Ishikawa (cell line): Measurements from ENCODE around the gene ENOSF1.

ENCODE experiments used
- CEBPB ChIP-seq: IDR thresholded peaks from 2 replicates; pipeline ENCODE4 v1.6.1; 2012
- CREB1 ChIP-seq: IDR thresholded peaks from 2 replicates; pipeline ENCODE4 v1.6.1; 2012; ENCODE audit warnings: low read depth
- EGR1 ChIP-seq: IDR thresholded peaks from 2 replicates; pipeline ENCODE4 v1.6.1; 2012
- EP300 ChIP-seq: IDR thresholded peaks from 2 replicates; pipeline ENCODE4 v1.6.1; 2012; ENCODE audit warnings: borderline replicate concordance
- FOXM1 ChIP-seq: IDR thresholded peaks from 2 replicates; pipeline ENCODE4 v1.6.1; 2012; ENCODE audit warnings: low read depth, borderline replicate concordance
- MAX ChIP-seq: IDR thresholded peaks from 2 replicates; pipeline ENCODE4 v1.6.1; 2012
- NFIC ChIP-seq: IDR thresholded peaks from 2 replicates; pipeline ENCODE4 v1.6.1; 2012
- RAD21 ChIP-seq: IDR thresholded peaks from 2 replicates; pipeline ENCODE4 v1.6.1; 2012; ENCODE audit warnings: low read depth
- REST ChIP-seq: IDR thresholded peaks from 2 replicates; pipeline ENCODE4 v1.6.1; 2012; ENCODE audit warnings: low read depth, mild to moderate bottlenecking
- TAF1 ChIP-seq: IDR thresholded peaks from 2 replicates; pipeline ENCODE4 v1.6.1; 2012; ENCODE audit warnings: low read depth, mild to moderate bottlenecking
- TCF12 ChIP-seq: IDR thresholded peaks from 2 replicates; pipeline ENCODE4 v1.6.1; 2012; ENCODE audit warnings: low read depth
- TEAD4 ChIP-seq: IDR thresholded peaks from 2 replicates; pipeline ENCODE4 v1.6.1; 2012
- USF1 ChIP-seq: IDR thresholded peaks from 2 replicates; pipeline ENCODE4 v1.6.1; 2012
- YY1 ChIP-seq: IDR thresholded peaks from 2 replicates; pipeline ENCODE4 v1.6.1; 2012; ENCODE audit warnings: low read depth
- ZBTB7A ChIP-seq: IDR thresholded peaks from 2 replicates; pipeline ENCODE4 v1.6.1; 2012; ENCODE audit warnings: low read depth

The ENOSF1 gene

GRCh38 chr18:678482-679182, 33.8 kb downstream of the ENOSF1 start:
- TF ChIP-seq MAX: no peak

GRCh38 chr18:677951-678381, 34.5 kb downstream of the ENOSF1 start:
- TF ChIP-seq REST: no peak
- TF ChIP-seq TEAD4: no peak
- TF ChIP-seq RAD21: no peak
- no peak for TF ChIP-seq TAF1
- no peak for TF ChIP-seq YY1
- no peak for TF ChIP-seq EP300
- TF ChIP-seq EGR1: no peak
- TF ChIP-seq ZBTB7A: no peak

GRCh38 chr18:677145-677544, 35.3 kb downstream of the ENOSF1 start:
- TF ChIP-seq RAD21 (no peak), TEAD4 (no peak), TAF1 (no peak), YY1 (no peak)

GRCh38 chr18:676736-677135, 35.7 kb downstream of the ENOSF1 start:
- TF ChIP-seq FOXM1 (no peak), MAX (no peak), YY1 (no peak), TCF12 (no peak), TAF1 (no peak), ZBTB7A (no peak), NFIC (no peak), CEBPB (no peak), USF1 (no peak), EGR1 (no peak), CREB1 (no peak), EP300 (no peak)

- TF ChIP-seq EP300: no peak
- no peak for TF ChIP-seq USF1
- TF ChIP-seq RAD21: no peak
- no peak for TF ChIP-seq FOXM1
- no peak for TF ChIP-seq MAX
- no peak for TF ChIP-seq CREB1
- TF ChIP-seq ZBTB7A: no peak
Observed at GRCh38 chr18:676069-676468, 36.4 kb downstream of the ENOSF1 start.

- TF ChIP-seq TEAD4 (no peak), CREB1 (no peak), TAF1 (no peak)
Observed at GRCh38 chr18:675307-675706, 37.1 kb downstream of the ENOSF1 start.

GRCh38 chr18:673769-674168, 38.7 kb downstream of the ENOSF1 start:
- no peak for TF ChIP-seq MAX
- no peak for TF ChIP-seq USF1
- TF ChIP-seq EGR1: no peak
- no peak for TF ChIP-seq TAF1
- no peak for TF ChIP-seq TCF12
- no peak for TF ChIP-seq YY1
- no peak for TF ChIP-seq CREB1
- no peak for TF ChIP-seq ZBTB7A
- no peak for TF ChIP-seq FOXM1
- no peak for TF ChIP-seq TEAD4
- TF ChIP-seq RAD21: no peak
- no peak for TF ChIP-seq NFIC
- TF ChIP-seq EP300: no peak
- no peak for TF ChIP-seq CEBPB
